SK-N-SH treated with all-trans-retinoic acid at 6 μM for 48 hours (cell line): ENCODE measurements around the gene SCARF2.

ENCODE experiments used
- ARNTL ChIP-seq: fragments of 450-650 bp; formaldehyde crosslinking; IDR thresholded peaks from 2 replicates; pipeline ENCODE4 v1.5.0; 2020; ENCODE audit warnings: low read depth, mild to moderate bottlenecking, moderate library complexity, borderline replicate concordance
- BACH2 ChIP-seq: fragments of 250-450 bp; sonication (Bioruptor Pico); IDR thresholded peaks from 2 replicates; pipeline ENCODE4 v1.9.0; 2021; ENCODE audit warnings: mild to moderate bottlenecking, borderline replicate concordance
- ESRRG ChIP-seq: fragments of 250-450 bp; sonication (Bioruptor Pico); IDR thresholded peaks from 2 replicates; pipeline ENCODE4 v1.6.1; 2021; ENCODE audit warnings: mild to moderate bottlenecking
- ISL1 ChIP-seq: fragments of 250-450 bp; sonication (Bioruptor Pico); IDR thresholded peaks from 2 replicates; pipeline ENCODE4 v2.1.2; 2022; ENCODE audit warnings: mild to moderate bottlenecking, moderate library complexity
- OSR1 ChIP-seq: fragments of 250-450 bp; sonication (Bioruptor Pico); IDR thresholded peaks from 2 replicates; pipeline ENCODE4 v1.8.0; 2022; ENCODE audit warnings: moderate library complexity, mild to moderate bottlenecking, inconsistent platforms
- PATZ1 ChIP-seq: fragments of 250-450 bp; sonication (Bioruptor Pico); IDR thresholded peaks from 2 replicates; pipeline ENCODE4 v1.8.0; 2020; ENCODE audit warnings: mild to moderate bottlenecking, moderate library complexity, borderline replicate concordance
- RARB ChIP-seq: fragments of 250-450 bp; sonication (Bioruptor Pico); IDR thresholded peaks from 2 replicates; pipeline ENCODE4 v1.8.0; 2021; ENCODE audit warnings: mild to moderate bottlenecking, moderate library complexity
- TSHZ2 ChIP-seq: fragments of 250-450 bp; sonication (Bioruptor Pico); IDR thresholded peaks from 2 replicates; pipeline ENCODE4 v1.5.0; 2020; ENCODE audit warnings: mild to moderate bottlenecking, moderate library complexity
- ZC3H10 ChIP-seq: fragments of 250-450 bp; sonication (Bioruptor Pico); IDR thresholded peaks from 2 replicates; pipeline ENCODE4 v1.5.1; 2021; ENCODE audit warnings: mild to moderate bottlenecking, moderate library complexity
- ZNF565 ChIP-seq: fragments of 450-650 bp; formaldehyde crosslinking; conservative IDR thresholded peaks from 2 replicates; pipeline ENCODE4 v1.5.0; 2020; ENCODE audit warnings: low read depth, mild to moderate bottlenecking, moderate library complexity
- ZNF70 ChIP-seq: fragments of 450-650 bp; formaldehyde crosslinking; IDR thresholded peaks from 2 replicates; pipeline ENCODE4 v1.5.0; 2020; ENCODE audit warnings: mild to moderate bottlenecking, moderate library complexity
- ZNF8 ChIP-seq: fragments of 450-650 bp; formaldehyde crosslinking; IDR thresholded peaks from 2 replicates; pipeline ENCODE4 v1.5.0; 2020; ENCODE audit warnings: mild to moderate bottlenecking, moderate library complexity

GRCh38 chr22:20456722-20457076 is 19.1 kb upstream of the SCARF2 start:
- TF ChIP-seq ARNTL (no peak), ISL1 (CRISPR knock-in tag) (no peak), ZNF565 (CRISPR knock-in tag) (no peak), ESRRG (CRISPR knock-in tag) (no peak), ZNF70 (CRISPR knock-in tag) (no peak), ZC3H10 (no peak), RARB (no peak), OSR1 (CRISPR knock-in tag) (no peak), PATZ1 (CRISPR knock-in tag) (no peak), BACH2 (CRISPR knock-in tag) (no peak), TSHZ2 (CRISPR knock-in tag) (no peak), ZNF8 (CRISPR knock-in tag) (no peak)
